Renal cortex interstitium (tissue), 15 donors: Measurements from ENCODE around the gene NBPF6. TPM values are rescaled to one million over a fixed set of nuclear protein-coding genes. Genes with fewer than 3 reads are reported as not detected.
"Not testable (repeated sequence)": the region's sequence is repeated elsewhere in the genome, so short reads cannot be mapped to it uniquely, and the experiment has no call there.

Experiments used
- DNase-seq, 11 donors: peaks; one replicate each; pipeline ENCODE4 v3.0.0-alpha.2; 2013; ENCODE audit warnings: low read depth in 9 of 11, low spot score in 4 of 11; ENCODE audit errors: extremely low read depth in 1 of 11
- long read RNA-seq, 16 experiments: transcript quantifications; one replicate each; lab custom pipeline, GENCODE V29; 2026
- polyA plus RNA-seq, 3 donors: library from polyadenylated mRNA; unstranded; fragments of 120-200 nt; gene quantifications; one replicate each; pipeline ENCODE4 v1.2.1, GENCODE V29; 2013; ENCODE audit not compliant: insufficient read length in 3 of 3

Gene NBPF6, protein sequence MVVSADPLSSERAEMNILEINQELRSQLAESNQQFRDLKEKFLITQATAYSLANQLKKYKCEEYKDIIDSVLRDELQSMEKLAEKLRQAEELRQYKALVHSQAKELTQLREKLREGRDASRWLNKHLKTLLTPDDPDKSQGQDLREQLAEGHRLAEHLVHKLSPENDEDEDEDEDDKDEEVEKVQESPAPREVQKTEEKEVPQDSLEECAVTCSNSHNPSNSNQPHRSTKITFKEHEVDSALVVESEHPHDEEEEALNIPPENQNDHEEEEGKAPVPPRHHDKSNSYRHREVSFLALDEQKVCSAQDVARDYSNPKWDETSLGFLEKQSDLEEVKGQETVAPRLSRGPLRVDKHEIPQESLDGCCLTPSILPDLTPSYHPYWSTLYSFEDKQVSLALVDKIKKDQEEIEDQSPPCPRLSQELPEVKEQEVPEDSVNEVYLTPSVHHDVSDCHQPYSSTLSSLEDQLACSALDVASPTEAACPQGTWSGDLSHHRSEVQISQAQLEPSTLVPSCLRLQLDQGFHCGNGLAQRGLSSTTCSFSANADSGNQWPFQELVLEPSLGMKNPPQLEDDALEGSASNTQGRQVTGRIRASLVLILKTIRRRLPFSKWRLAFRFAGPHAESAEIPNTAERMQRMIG
- under 1 TPM in 1 of 3 donors, not detected in 2; 0.06 TPM for polyA plus RNA-seq
- long read RNA-seq, donor 1, result 0 reads
- long read RNA-seq, donor 2, result 0 reads
- long read RNA-seq, donor 3, result 0 reads
- long read RNA-seq, donor 4, result 0 reads
- long read RNA-seq, donor 5, result 0 reads
- long read RNA-seq, donor 6, result 0 reads
- long read RNA-seq, donor 7, result 0 reads
- long read RNA-seq, donor 8, result 0 reads
- long read RNA-seq, donor 9, result 0 reads
- long read RNA-seq, donor 10, result 0 reads
- long read RNA-seq, donor 11, result 0 reads
- long read RNA-seq, donor 12, result 0 reads
- long read RNA-seq, donor 13, result 0 reads
- long read RNA-seq, donor 14, result 0 reads
- long read RNA-seq, donor 15, result 0 reads
- long read RNA-seq, donor 16, result 0 reads

DNA sequence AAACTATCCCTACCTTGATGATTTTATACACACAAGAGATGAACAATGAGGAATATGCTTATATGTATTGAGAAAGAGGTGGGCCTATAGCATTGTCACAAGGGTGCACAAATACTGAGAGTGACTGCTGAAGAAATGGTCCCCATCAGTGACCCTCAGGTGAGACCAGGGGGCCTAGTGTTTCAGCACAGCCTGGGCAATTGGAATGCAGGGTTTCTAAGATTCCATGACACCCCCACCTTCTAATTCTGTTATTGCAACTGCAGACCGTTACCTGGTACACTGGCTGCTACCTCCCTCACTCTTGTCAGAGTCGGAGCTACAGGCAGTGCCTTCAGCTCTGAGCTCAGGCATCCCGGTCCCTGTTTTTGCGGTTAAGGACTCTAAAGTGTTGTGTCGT lies at the start of gene NBPF6:
TSS of gene NBPF6 (plus strand) at position 301 of the 400 bp plus-strand sequence. CDS start 259 bp downstream, outside the sequence.
- not testable (repeated sequence) for DNase-seq

GRCh38 chr1:108411098-108411833 lies 38.9 kb upstream of the NBPF6 start:
- not testable (repeated sequence) for DNase-seq

GRCh38 chr1:108420129-108420528 lies 30.0 kb upstream of the NBPF6 start:
- DNase-seq, result not testable (repeated sequence)

GRCh38 chr1:108421061-108421916 lies 28.9 kb upstream of the NBPF6 start:
- DNase-seq, result not testable (repeated sequence)

- DNase-seq, result not testable (repeated sequence)
Measured at GRCh38 chr1:108426877-108427276, 23.3 kb upstream of the NBPF6 start.

- DNase-seq, result not testable (repeated sequence)
Measured at GRCh38 chr1:108432002-108432401, 18.1 kb upstream of the NBPF6 start.

DNA sequence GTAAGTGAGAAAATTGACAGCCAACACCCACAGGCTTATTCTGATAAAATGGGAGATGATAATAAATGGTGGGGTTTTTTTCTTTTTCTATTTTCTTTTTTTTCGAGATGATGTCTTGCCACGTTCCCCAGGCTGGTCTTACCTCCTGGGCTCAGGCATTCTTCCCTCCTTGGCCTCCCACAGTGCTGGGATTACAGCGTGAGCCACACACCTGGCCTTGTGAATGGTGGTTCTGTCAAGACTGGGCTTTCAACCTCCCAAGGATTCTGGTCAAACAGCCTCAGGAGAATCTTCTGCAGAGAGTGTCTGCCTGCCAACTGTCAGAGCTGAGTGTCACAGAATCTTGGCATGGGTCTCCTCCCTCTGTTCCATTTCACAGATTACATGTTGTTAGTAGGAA lies 16.7 kb upstream of the NBPF6 start:
- not testable (repeated sequence) for DNase-seq

- DNase-seq, result not testable (repeated sequence)
Measured at GRCh38 chr1:108438536-108438935, 11.6 kb upstream of the NBPF6 start.

- DNase-seq, result not testable (repeated sequence)
Measured at GRCh38 chr1:108454521-108454920, 4.4 kb downstream of the NBPF6 start.

- DNase-seq, result not testable (repeated sequence)
Measured at GRCh38 chr1:108458661-108459060, 8.5 kb downstream of the NBPF6 start.

GRCh38 chr1:108461758-108462157 lies 11.6 kb downstream of the NBPF6 start:
- not testable (repeated sequence) for DNase-seq

GRCh38 chr1:108463962-108464361 lies 13.8 kb downstream of the NBPF6 start:
- DNase-seq, result not testable (repeated sequence)

DNA sequence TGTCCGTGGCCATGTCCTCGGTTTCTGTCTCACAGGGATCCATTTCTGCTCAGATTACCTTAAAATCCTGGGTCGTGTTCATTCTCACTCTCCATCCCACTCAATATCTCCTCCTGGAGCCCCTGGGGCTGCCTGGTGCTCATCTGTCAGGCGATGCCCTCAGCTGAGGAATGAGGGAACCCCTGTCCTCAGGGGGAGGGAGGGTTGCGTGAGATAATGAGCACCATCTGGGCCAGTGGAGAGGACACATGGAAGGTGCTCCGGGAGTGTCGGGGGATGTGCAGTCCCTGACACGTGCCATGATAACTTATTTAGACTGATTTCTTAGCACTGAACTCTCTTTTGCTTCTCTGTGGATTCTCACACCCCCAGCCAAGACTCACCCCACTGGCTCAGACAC lies 16.0 kb downstream of the NBPF6 start:
- DNase-seq, result not testable (repeated sequence)

GRCh38 chr1:108467155-108467554 lies 17.0 kb downstream of the NBPF6 start:
- not testable (repeated sequence) for DNase-seq

DNA sequence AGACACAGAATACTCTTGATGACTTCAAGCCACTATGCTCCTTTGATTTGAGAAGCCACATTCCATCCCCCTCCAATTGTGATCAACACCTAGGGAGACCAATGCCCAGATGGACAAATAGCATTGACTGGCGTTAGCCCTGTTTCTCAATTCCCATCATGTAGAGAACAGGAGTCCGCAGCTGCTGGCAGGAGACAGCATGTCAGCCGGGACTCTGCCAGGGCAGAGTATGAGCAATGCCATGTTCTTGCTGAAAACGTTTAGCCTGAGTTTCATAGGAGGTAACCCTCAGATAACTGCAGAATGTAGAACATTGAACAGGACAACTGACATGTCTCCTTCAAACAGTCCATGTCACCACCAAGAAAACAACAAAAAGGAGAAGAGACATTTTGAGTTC lies 20.6 kb downstream of the NBPF6 start:
- DNase-seq, result not testable (repeated sequence)

DNA sequence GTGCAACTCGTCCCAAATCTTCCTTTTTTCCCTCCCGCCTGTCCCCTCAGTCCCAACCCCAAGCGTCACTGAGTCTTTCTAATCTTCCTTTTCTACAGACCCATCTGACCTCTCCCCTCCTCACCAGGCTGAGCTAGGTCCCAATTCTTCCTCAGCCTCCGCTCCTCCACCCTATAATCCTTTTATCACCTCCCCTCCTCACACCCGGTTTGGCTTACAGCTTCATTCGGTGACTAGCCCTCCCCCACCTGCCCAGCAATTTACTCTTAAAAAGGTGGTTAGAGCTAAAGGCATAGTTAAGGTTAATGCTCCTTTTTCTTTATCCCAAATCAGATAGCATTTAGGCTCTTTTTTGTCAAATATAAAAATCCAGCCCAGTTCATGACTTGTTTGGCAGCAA lies 24.4 kb downstream of the NBPF6 start:
- DNase-seq, result not testable (repeated sequence)

DNA sequence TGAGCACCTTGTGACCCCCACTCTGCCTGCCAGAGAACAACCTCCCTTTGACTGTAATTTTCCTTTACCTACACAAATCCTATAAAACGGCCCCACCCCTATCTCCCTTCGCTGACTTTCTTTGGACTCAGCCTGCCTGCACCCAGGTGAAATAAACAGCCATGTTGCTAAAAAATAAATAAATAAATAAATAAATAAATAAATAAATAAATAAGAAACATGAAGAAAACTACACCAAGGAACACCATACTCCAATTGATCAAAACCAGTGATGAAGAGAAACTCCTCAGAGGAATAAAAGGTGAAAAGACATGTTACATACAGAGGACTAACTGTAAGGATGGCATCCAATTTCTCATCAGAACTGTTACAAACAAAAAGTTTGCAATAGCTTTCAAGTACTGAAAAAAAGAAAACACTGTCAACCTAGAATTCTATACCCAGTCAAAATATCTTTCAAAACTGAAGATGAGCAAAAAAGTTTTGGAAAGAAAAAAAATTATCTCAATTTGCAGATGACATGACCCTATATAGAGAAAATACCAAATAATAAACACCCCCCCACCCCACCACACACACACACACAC lies 28.4 kb downstream of the NBPF6 start:
- no peak for DNase-seq

GRCh38 chr1:108482708-108483107 lies 32.6 kb downstream of the NBPF6 start:
- no peak for DNase-seq
